A549 (cell line): Measurements from ENCODE around the gene TM7SF2. TPM values are rescaled to one million over a fixed set of nuclear protein-coding genes. Genes with fewer than 3 reads are reported as not detected.
A peak's percentile ranks its signal among the peaks of the same experiment; 100 is the strongest.

ENCODE experiments used
- ATAC-seq, 2 experiments: fragments of 200-7000 bp in 1 of 2; fragments of >200 bp in 1 of 2; cut with Nextera tagmentation in 1 of 2; cut with Tn5 transposase in 1 of 2; 3 replicates each; pipeline versions ENCODE4 v1.8.0 to v1.9.1; 2018 to 2020; ENCODE audit warnings: mild to moderate bottlenecking in 1 of 2, moderate library complexity in 1 of 2
- CTCF ChIA-PET: fragments of 300-600 bp; sonication (Branson Sonifier 250); formaldehyde crosslinking; extraction: SDS; loops from one replicate; lab custom pipeline; 2021; ENCODE audit warnings: antibody characterized with exemption, inconsistent platforms; lab: Yijun Ruan, JAX
- POLR2A ChIA-PET: fragments of 350-600 bp; formaldehyde crosslinking; extraction: SDS; loops from one replicate; lab custom pipeline; 2021; ENCODE audit warnings: antibody characterized with exemption, inconsistent platforms; lab: Yijun Ruan, JAX
- DNase-seq, 2 experiments: peaks; one replicate each; pipeline versions ENCODE4 v3.0.0 to v3.0.0-alpha.2; 2011 to 2016; ENCODE audit warnings: low read depth in 1 of 2, low spot score in 1 of 2
- FAIRE-seq: peaks from 2 replicates; lab custom pipeline; 2011; peaks lifted over from hg19 to GRCh38; lab: Jason Lieb, UNC
- H3K27ac ChIP-seq, 2 experiments: fragments of >200 bp; sonication (Bioruptor Twin); formaldehyde crosslinking; 3 replicates each; pipeline ENCODE4 v1.5.1; 2016 to 2017
- H3K4me1 ChIP-seq: fragments of >200 bp; sonication (Bioruptor Twin); formaldehyde crosslinking; 3 replicates; pipeline ENCODE4 v1.6.1; 2016
- H3K4me2 ChIP-seq: fragments of >200 bp; sonication (Bioruptor Twin); formaldehyde crosslinking; 3 replicates; pipeline ENCODE4 v1.6.1; 2016
- H3K4me3 ChIP-seq: fragments of >200 bp; sonication (Bioruptor Twin); formaldehyde crosslinking; 3 replicates; pipeline ENCODE4 v1.5.1; 2016
- H3K9me3 ChIP-seq: fragments of >200 bp; sonication (Bioruptor Twin); formaldehyde crosslinking; 3 replicates; pipeline ENCODE4 v1.6.1; 2016
- ATOH8 ChIP-seq: fragments of 250-450 bp; sonication (Bioruptor Pico); IDR thresholded peaks from 2 replicates; pipeline ENCODE4 v1.5.0; 2020; ENCODE audit warnings: low read depth, mild to moderate bottlenecking, moderate library complexity
- BCL3 ChIP-seq: fragments of >200 bp; sonication (Bioruptor Twin); formaldehyde crosslinking; IDR thresholded peaks from 3 replicates; pipeline ENCODE4 v1.6.1; 2016
- CBX8 ChIP-seq: fragments of 200-600 bp; sonication (generic); IDR thresholded peaks from 2 replicates; pipeline ENCODE4 v1.6.1; 2016
- CHD4 ChIP-seq: fragments of 200-600 bp; sonication (generic); IDR thresholded peaks from 2 replicates; pipeline ENCODE4 v1.6.1; 2016; ENCODE audit warnings: antibody characterized with exemption, mild to moderate bottlenecking, borderline replicate concordance
- CTCF ChIP-seq: fragments of >200 bp; sonication (Bioruptor Twin); formaldehyde crosslinking; IDR thresholded peaks from 3 replicates; pipeline ENCODE4 v1.5.1; 2016
- ELK1 ChIP-seq: fragments of 150-350 bp; IDR thresholded peaks from 2 replicates; pipeline ENCODE4 v1.6.1; 2014; ENCODE audit warnings: low read depth, mild to moderate bottlenecking, low read length
- ESRRA ChIP-seq: fragments of 150-350 bp; IDR thresholded peaks from 2 replicates; pipeline ENCODE4 v1.6.1; 2014; ENCODE audit warnings: mild to moderate bottlenecking, low read length, borderline replicate concordance
- FOXS1 ChIP-seq: fragments of 250-450 bp; sonication (Bioruptor Pico); IDR thresholded peaks from 2 replicates; pipeline ENCODE4 v1.5.0; 2020; ENCODE audit warnings: mild to moderate bottlenecking, moderate library complexity
- HDAC2 ChIP-seq: fragments of 200-600 bp; sonication (generic); IDR thresholded peaks from 2 replicates; pipeline ENCODE4 v1.6.1; 2016
- HOXB5 ChIP-seq: fragments of 250-450 bp; sonication (Bioruptor Pico); IDR thresholded peaks from 2 replicates; pipeline ENCODE4 v1.5.0; 2020; ENCODE audit warnings: mild to moderate bottlenecking, moderate library complexity
- MAX ChIP-seq: IDR thresholded peaks from 2 replicates; pipeline ENCODE4 v1.6.1; 2012
- MAZ ChIP-seq: fragments of 150-350 bp; IDR thresholded peaks from 2 replicates; pipeline ENCODE4 v1.6.1; 2014; ENCODE audit warnings: antibody characterized with exemption, low read depth, low read length, borderline replicate concordance
- PHF8 ChIP-seq: fragments of 200-600 bp; sonication (generic); IDR thresholded peaks from 2 replicates; pipeline ENCODE4 v1.6.1; 2016; ENCODE audit warnings: low read depth, mild to moderate bottlenecking, antibody characterized with exemption, moderate library complexity, borderline replicate concordance
- POLR2A ChIP-seq: IDR thresholded peaks from 2 replicates; pipeline ENCODE4 v1.6.1; 2012; ENCODE audit warnings: mild to moderate bottlenecking, low read length
- POLR2AphosphoS2 ChIP-seq: conservative IDR thresholded peaks from 2 replicates; pipeline ENCODE4 v1.6.1; 2012; ENCODE audit warnings: low read length, improper control_type of control experiment, inconsistent platforms
- RAD21 ChIP-seq, 2 experiments: fragments of >200 bp in 1 of 2; sonication (Bioruptor Twin) in 1 of 2; formaldehyde crosslinking in 1 of 2; IDR thresholded peaks in 1 of 2; conservative IDR thresholded peaks in 1 of 2; 2 replicates in 1 of 2; 3 replicates in 1 of 2; pipeline ENCODE4 v1.6.1; 2012 to 2018; ENCODE audit warnings: inconsistent platforms in 1 of 2
- RCOR1 ChIP-seq: fragments of 150-350 bp; IDR thresholded peaks from 2 replicates; pipeline ENCODE4 v1.6.1; 2014; ENCODE audit warnings: antibody characterized with exemption, low read length, low read depth
- TP53 ChIP-seq: fragments of 250-450 bp; sonication (Bioruptor Pico); IDR thresholded peaks from 2 replicates; pipeline ENCODE4 v1.5.0; 2021; ENCODE audit warnings: mild to moderate bottlenecking, moderate library complexity
- USF2 ChIP-seq: fragments of 450-650 bp; IDR thresholded peaks from 2 replicates; pipeline ENCODE4 v1.6.1; 2014; ENCODE audit warnings: antibody characterized with exemption
- ZC3H11A ChIP-seq: fragments of 450-650 bp; IDR thresholded peaks from 2 replicates; pipeline ENCODE4 v1.6.1; 2014; ENCODE audit warnings: antibody characterized with exemption, mild to moderate bottlenecking
- ZFP36 ChIP-seq: fragments of 450-650 bp; IDR thresholded peaks from 2 replicates; pipeline ENCODE4 v1.6.1; 2014; ENCODE audit warnings: borderline replicate concordance; ENCODE audit not compliant: partially characterized antibody
- ZSCAN20 ChIP-seq: fragments of 250-450 bp; sonication (Bioruptor Pico); IDR thresholded peaks from 2 replicates; pipeline ENCODE4 v1.8.0; 2022; ENCODE audit warnings: mild to moderate bottlenecking, moderate library complexity
- WGBS: methylation state at CpG from one replicate; pipeline ENCODE4 v1.1.6; 2017; ENCODE audit errors: missing lambda C conversion rate; 5-methylcytosine and 5-hydroxymethylcytosine counted together
- polyA plus RNA-seq, 4 experiments: library from polyadenylated mRNA; depleted of rRNA in 3 of 4; stranded (reverse); fragments of >200 nt; fragmentation: RNase III in 1 of 4; extraction: RNeasy Plus Mini Kit Qiagen cat#74134 plus additional on column Dnase treatment in 1 of 4; gene quantifications; 2 replicates in 3 of 4; 3 replicates in 1 of 4; pipeline ENCODE4 v1.2.3, GENCODE V29; 2011 to 2017

The TM7SF2 gene
- polyA plus RNA-seq, 2 of the 4 experiments (the other 2 are of a cell fraction): 8.2 TPM

GRCh38 chr11:65113839-65114238, 2.2 kb downstream of the TM7SF2 start:
- DNase-seq: no peak
- H3K4me3 ChIP-seq: no peak overlapping the region
- H3K9me3 ChIP-seq: no peaks in the 10 kb centered on the region
- ChIA-PET POLR2A (no interaction called here), CTCF (interaction anchor here (0.9 to 6.2 kb wide), 7 partner anchors 8 to 162 kb away, joined by 3 to 42 read pairs (median 4); partner anchors contain the start of genes ARL2, FAU and MRPL49)
- H3K4me1 ChIP-seq: peaks cover 31% of the 10 kb centered on the region; the same call in 2 of the 3 replicates
- FAIRE-seq: no peak
- no peak for ATAC-seq
- no peak overlapping the region for H3K27ac ChIP-seq
- H3K4me2 ChIP-seq: no peak overlapping the region
- WGBS: 88% methylated on average over 6 of the region's 6 CpGs
- TF ChIP-seq ZC3H11A (no peak), ZFP36 (no peak), HOXB5 (CRISPR knock-in tag) (no peak), ESRRA (no peak), POLR2A (no peak), HDAC2 (no peak), FOXS1 (no peak), CBX8 (no peak), ATOH8 (no peak), RCOR1 (no peak), PHF8 (no peak), ZSCAN20 (CRISPR knock-in tag) (no peak), RAD21 (conservative IDR thresholded peaks at IDR 0.05 in 1 of 2, IDR thresholded peaks at IDR 0.05 in 1 of 2) (no peak), MAZ (no peak), POLR2AphosphoS2 (no peak), CTCF (no peak), CHD4 (no peak)

GRCh38 chr11:65114538-65115171, 3.0 kb downstream of the TM7SF2 start:
- FAIRE-seq (no peak), ATAC-seq (no peak), DNase-seq (no peak)
- WGBS: 95% methylated on average over 11 of the region's 11 CpGs
- Histone ChIP-seq H3K4me1 (peaks cover 31% of the 10 kb centered on the region; the same call in 2 of the 3 replicates), H3K4me2 (no peak overlapping the region), H3K9me3 (no peaks in the 10 kb centered on the region), H3K27ac (no peak overlapping the region), H3K4me3 (no peak overlapping the region)
- TF ChIP-seq HOXB5 (CRISPR knock-in tag) (no peak), ELK1 (no peak), POLR2A (no peak), PHF8 (no peak)
- ChIA-PET CTCF (interaction anchor here (0.9 to 3.5 kb wide), 6 partner anchors 7 to 161 kb away, joined by 3 to 24 read pairs (median 4); partner anchors contain the start of genes ARL2, FAU and MRPL49), POLR2A (no interaction called here)

GRCh38 chr11:65115361-65116082, 3.9 kb downstream of the TM7SF2 start:
- Histone ChIP-seq H3K9me3 (no peaks in the 10 kb centered on the region), H3K4me1 (peaks cover 37% of the 10 kb centered on the region; the same call in 2 of the 3 replicates), H3K4me2 (peak overlapping the region; percentile 92), H3K4me3 (no peak overlapping the region), H3K27ac (no peak overlapping the region)
- DNase-seq (no peak), ATAC-seq (no peak), FAIRE-seq (no peak)
- CTCF ChIA-PET: interaction anchor here (0.8 kb wide), 1 partner anchor 328 kb away, joined by 3 read pairs; no protein-coding TSS in a partner anchor
- POLR2A ChIA-PET: interaction anchor here (0.6 kb wide), 1 partner anchor 144 kb away, joined by 4 read pairs; no protein-coding TSS in a partner anchor
- WGBS: 91% methylated on average over 12 of the region's 21 CpGs
- 0 out of 2 replicates have a peak, but pooled peaks have one; percentile 12 for TF ChIP-seq MAX
- TF ChIP-seq TP53 (CRISPR knock-in tag): no peak
- TF ChIP-seq USF2: no peak
- TF ChIP-seq BCL3: 0 out of 3 replicates have a peak, but pooled peaks have one; percentile 10
- no peak for TF ChIP-seq CBX8
- TF ChIP-seq POLR2A: peak; percentile 23; the same call in 1 of the 2 replicates
